Stimulated activated CD8-positive, alpha-beta memory T cell treated with anti-CD3 and anti-CD28 coated beads, Interleukin-12 subunit alpha, Interleukin-12 subunit beta, amount 100 ng/mL, for 24 hours (primary cell): Measurements from ENCODE around the gene PNMA8B.
"Not testable (repeated sequence)": the region's sequence is repeated elsewhere in the genome, so short reads cannot be mapped to it uniquely, and the experiment has no call there.

Experiments
- DNase-seq: peaks from one replicate; pipeline ENCODE4 v3.0.0-alpha.2; 2020; ENCODE audit errors: extremely low read depth

PNMA8B gene, protein sequence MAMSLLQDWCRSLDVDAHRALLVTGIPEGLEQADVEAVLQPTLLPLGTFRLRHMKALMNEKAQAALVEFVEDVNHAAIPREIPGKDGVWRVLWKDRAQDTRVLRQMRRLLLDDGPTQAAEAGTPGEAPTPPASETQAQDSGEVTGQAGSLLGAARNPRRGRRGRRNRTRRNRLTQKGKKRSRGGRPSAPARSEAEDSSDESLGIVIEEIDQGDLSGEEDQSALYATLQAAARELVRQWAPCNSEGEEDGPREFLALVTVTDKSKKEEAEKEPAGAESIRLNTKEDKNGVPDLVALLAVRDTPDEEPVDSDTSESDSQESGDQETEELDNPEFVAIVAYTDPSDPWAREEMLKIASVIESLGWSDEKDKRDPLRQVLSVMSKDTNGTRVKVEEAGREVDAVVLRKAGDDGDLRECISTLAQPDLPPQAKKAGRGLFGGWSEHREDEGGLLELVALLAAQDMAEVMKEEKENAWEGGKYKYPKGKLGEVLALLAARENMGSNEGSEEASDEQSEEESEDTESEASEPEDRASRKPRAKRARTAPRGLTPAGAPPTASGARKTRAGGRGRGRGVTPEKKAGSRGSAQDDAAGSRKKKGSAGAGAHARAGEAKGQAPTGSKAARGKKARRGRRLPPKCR

GRCh38 chr19:46495786-46496099, at the start of gene PNMA8B:
PNMA8B (minus strand) TSS chr19:46495867; CDS start chr19:46495465, 402 bp downstream.
- no peak for DNase-seq

- DNase-seq = no peak
These were observed 49.0 kb upstream of the PNMA8B start for GRCh38 chr19:46544651-46545050.

GRCh38 chr19:46542428-46543230, 47.0 kb upstream of the PNMA8B start:
- DNase-seq = peak; percentile 49

GRCh38 chr19:46537136-46538097, 41.8 kb upstream of the PNMA8B start:
- DNase-seq = peak; percentile 16

DNA sequence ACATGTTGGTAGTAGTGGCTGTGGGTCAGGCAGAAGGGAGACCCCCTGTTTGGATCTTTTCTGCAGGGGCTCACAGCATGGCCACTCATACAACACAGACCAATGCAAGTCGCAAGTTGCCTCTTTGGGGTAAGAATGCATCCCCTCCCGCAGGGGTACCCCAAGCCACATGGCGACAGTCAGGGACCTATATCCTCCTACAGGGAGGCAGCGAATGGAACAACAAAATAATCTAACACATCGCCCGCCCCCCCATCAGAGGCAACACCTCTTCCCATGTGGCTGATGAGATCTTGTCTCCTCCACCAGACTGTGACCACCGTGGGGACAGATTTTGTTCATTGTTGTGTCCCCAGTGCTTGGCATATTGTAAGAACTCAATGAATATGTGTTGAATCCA, 40.7 kb upstream of the PNMA8B start:
- no peak for DNase-seq

DNA sequence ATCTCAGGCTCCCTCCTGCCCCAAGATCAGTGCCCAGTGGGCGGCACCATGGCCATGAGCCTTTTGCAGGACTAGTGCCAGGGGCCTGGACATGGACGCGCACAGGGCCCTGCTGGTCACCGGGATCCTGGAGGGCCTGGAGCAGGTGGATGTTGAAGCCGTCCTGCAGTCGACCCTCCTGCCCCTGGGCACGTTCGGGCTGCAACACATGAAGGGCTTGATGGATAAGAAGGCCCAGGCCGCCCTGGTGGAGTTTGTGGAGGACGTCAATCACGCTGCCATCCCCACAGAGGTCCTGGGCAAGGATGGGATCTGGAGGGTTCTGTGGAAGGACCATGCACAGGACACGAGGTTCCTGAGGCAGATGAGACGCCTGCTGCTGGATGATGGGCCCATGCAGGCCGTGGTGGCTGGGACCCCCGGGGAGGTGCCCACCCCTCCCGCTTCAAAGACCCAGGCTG, 38.0 kb upstream of the PNMA8B start:
- no peak for DNase-seq

GRCh38 chr19:46533078-46533620, 37.5 kb upstream of the PNMA8B start:
- no peak for DNase-seq

- no peak for DNase-seq
These were observed 35.0 kb upstream of the PNMA8B start for GRCh38 chr19:46530636-46531035.

- DNase-seq = peak; percentile 31
These were observed 34.2 kb upstream of the PNMA8B start for GRCh38 chr19:46529622-46530451.

GRCh38 chr19:46528601-46529590, 33.2 kb upstream of the PNMA8B start:
- no peak for DNase-seq

GRCh38 chr19:46526801-46527200, 31.1 kb upstream of the PNMA8B start:
- not testable (repeated sequence) for DNase-seq

- no peak for DNase-seq
These were observed 28.6 kb upstream of the PNMA8B start for GRCh38 chr19:46524308-46524707.

- DNase-seq = not testable (repeated sequence)
These were observed 27.3 kb upstream of the PNMA8B start for GRCh38 chr19:46522988-46523387.

DNA sequence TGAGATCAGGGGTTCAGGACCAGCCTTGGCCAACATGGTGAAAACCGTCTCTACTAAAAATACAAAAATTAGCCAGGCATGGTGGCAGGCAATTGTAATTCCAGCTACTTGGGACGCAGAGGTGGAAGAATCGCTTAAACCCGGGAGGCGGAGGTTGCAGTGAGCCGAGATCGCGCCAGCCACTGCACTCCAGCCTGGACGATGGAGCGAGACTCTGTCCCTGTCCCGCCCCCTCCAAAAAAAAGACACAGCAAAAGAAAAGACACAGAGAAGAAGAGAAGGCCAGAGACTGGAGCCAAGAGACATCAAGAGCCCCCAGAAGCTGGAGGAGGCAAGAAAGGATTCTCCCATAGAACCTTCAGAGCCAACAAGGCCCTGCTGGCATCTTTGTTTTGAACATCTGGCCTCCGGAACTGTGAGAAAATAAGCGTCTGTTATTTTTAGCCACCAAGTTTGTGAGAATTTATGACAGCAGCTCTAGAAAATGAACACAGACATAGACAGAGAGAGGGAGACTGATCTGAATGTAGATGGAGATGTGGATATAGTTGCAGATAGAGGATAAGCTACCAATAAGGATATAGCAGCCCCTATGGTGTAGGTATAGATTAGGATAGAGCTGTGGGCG, 25.7 kb upstream of the PNMA8B start:
- no peak for DNase-seq

GRCh38 chr19:46520616-46521015, 24.9 kb upstream of the PNMA8B start:
- DNase-seq = no peak

DNA sequence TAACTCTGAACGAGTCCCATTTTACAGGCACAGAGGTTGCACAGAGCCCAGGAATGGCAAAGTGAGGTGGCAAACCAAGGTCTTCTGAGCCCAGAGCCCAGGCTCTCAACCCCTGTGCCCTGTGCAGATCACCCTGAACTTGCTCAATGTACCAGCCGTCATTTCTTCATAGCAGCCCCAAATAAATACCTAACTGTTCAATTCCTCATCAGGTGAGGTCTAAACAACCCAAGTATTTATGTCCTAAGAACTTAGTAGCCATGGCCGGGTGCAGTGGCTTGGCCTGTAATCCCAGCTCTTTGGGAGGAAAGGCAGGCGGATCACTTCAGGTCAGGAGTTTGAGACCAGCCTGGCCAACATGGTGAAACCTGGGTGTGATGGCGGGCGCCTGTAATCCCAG, 21.8 kb upstream of the PNMA8B start:
- no peak for DNase-seq

- DNase-seq = no peak
These were observed 20.2 kb upstream of the PNMA8B start for GRCh38 chr19:46515879-46516350.

GRCh38 chr19:46515290-46515609, 19.6 kb upstream of the PNMA8B start:
- DNase-seq = no peak
